H1 (cell line): ENCODE measurements around the gene PSMB4. TPM values are rescaled to one million over a fixed set of nuclear protein-coding genes. Genes with fewer than 3 reads are reported as not detected.

ENCODE experiments used
- CTCF ChIA-PET: fragments of 300-600 bp; sonication (Branson Sonifier 250); formaldehyde crosslinking; loops from one replicate; lab custom pipeline; 2021; ENCODE audit not compliant: partially characterized antibody; lab: Charles Lee
- POLR2A ChIA-PET: fragments of 300-600 bp; sonication (Branson Sonifier 250); formaldehyde crosslinking; loops from one replicate; lab custom pipeline; 2021; ENCODE audit warnings: inconsistent platforms; ENCODE audit not compliant: partially characterized antibody; lab: Charles Lee
- DNase-seq, 2 experiments: peaks; one replicate each; pipeline versions ENCODE4 v3.0.0 to v3.0.0-alpha.2; 2010 to 2022; ENCODE audit warnings: low spot score in 2 of 2, low read depth in 1 of 2, mixed read lengths in 1 of 2
- FAIRE-seq: peaks from 2 replicates; lab custom pipeline; 2011; peaks lifted over from hg19 to GRCh38; lab: Jason Lieb, UNC
- H2AFZ ChIP-seq: 2 replicates; pipeline ENCODE4 v1.8.1; 2012; ENCODE audit warnings: low read length, inconsistent platforms
- H2AK5ac ChIP-seq: 2 replicates; pipeline ENCODE4 v1.6.1; 2013; ENCODE audit warnings: low read depth, low read length
- H2BK120ac ChIP-seq: replicated peaks from 2 replicates; pipeline ENCODE3; 2013; ENCODE audit warnings: low read depth, low read length, inconsistent platforms
- H2BK12ac ChIP-seq: 2 replicates; pipeline ENCODE4 v1.6.1; 2013; ENCODE audit warnings: low read depth, low read length
- H2BK15ac ChIP-seq: 2 replicates; pipeline ENCODE4 v1.6.1; 2013; ENCODE audit warnings: low read length
- H2BK20ac ChIP-seq: 2 replicates; pipeline ENCODE4 v1.6.1; 2013; ENCODE audit warnings: low read length
- H2BK5ac ChIP-seq: 2 replicates; pipeline ENCODE4 v1.6.1; 2013; ENCODE audit warnings: low read depth, low read length
- H3K14ac ChIP-seq: 2 replicates; pipeline ENCODE4 v1.6.1; 2013; ENCODE audit warnings: inconsistent platforms; ENCODE audit not compliant: insufficient read length
- H3K18ac ChIP-seq: 2 replicates; pipeline ENCODE4 v1.6.1; 2013; ENCODE audit warnings: low read length; ENCODE audit errors: extremely low read depth
- H3K23ac ChIP-seq: 2 replicates; pipeline ENCODE4 v1.6.1; 2013; ENCODE audit warnings: inconsistent platforms; ENCODE audit not compliant: insufficient read length
- H3K23me2 ChIP-seq: 2 replicates; pipeline ENCODE4 v1.6.1; 2013; ENCODE audit warnings: low read depth, low read length
- H3K27ac ChIP-seq: 2 replicates; pipeline ENCODE4 v1.6.1; 2011; ENCODE audit warnings: low read depth, low read length, inconsistent platforms
- H3K27me3 ChIP-seq, 4 experiments: replicated peaks in 1 of 4; 1 replicate in 1 of 4; 2 replicates in 3 of 4; pipeline versions ENCODE4 v1.6.1 to v1.8.1; 2011 to 2013; ENCODE audit warnings: low read length in 3 of 4, mild to moderate bottlenecking in 3 of 4, inconsistent platforms in 2 of 4, mixed read lengths in 2 of 4, moderate library complexity in 1 of 4; ENCODE audit not compliant: control insufficient read depth in 3 of 4, insufficient read depth in 3 of 4; ENCODE audit errors: extremely low read depth in 1 of 4
- H3K36me3 ChIP-seq, 4 experiments: 2 replicates each; pipeline versions ENCODE4 v1.6.1 to v1.8.1; 2011 to 2013; ENCODE audit warnings: mild to moderate bottlenecking in 4 of 4, low read length in 3 of 4, moderate library complexity in 2 of 4, control low read depth in 1 of 4, inconsistent platforms in 1 of 4; ENCODE audit not compliant: insufficient read depth in 4 of 4, control insufficient read depth in 2 of 4
- H3K4ac ChIP-seq: replicated peaks from 2 replicates; pipeline ENCODE3; 2013; ENCODE audit warnings: low read length, low read depth, mixed read lengths, inconsistent platforms; ENCODE audit not compliant: insufficient read length
- H3K4me1 ChIP-seq, 4 experiments: replicated peaks in 1 of 4; 1 replicate in 1 of 4; 2 replicates in 3 of 4; pipeline versions ENCODE4 v1.6.1 to v1.8.1; 2011 to 2013; ENCODE audit warnings: low read length in 3 of 4, inconsistent platforms in 2 of 4, mixed read lengths in 1 of 4; ENCODE audit not compliant: insufficient read depth in 4 of 4, control insufficient read depth in 3 of 4
- H3K4me2 ChIP-seq, 2 experiments: 2 replicates each; pipeline versions ENCODE4 v1.6.1 to v1.8.1; 2011 to 2013; ENCODE audit warnings: low read depth in 2 of 2, low read length in 2 of 2, control low read depth in 1 of 2, inconsistent platforms in 1 of 2, mild to moderate bottlenecking in 1 of 2; ENCODE audit not compliant: insufficient read depth in 1 of 2
- H3K4me3 ChIP-seq, 4 experiments: fragments of 200-600, 300-600 bp in 1 of 4; sonication (generic), shearing (Covaris generic), sonication (Bioruptor Twin) in 1 of 4; 2 replicates each; pipeline versions ENCODE4 v1.5.1 to v1.8.1; 2011 to 2016; ENCODE audit warnings: low read length in 4 of 4, low read depth in 3 of 4, control low read depth in 2 of 4, inconsistent platforms in 2 of 4, mild to moderate bottlenecking in 2 of 4, mixed read lengths in 1 of 4, moderate library complexity in 1 of 4; ENCODE audit not compliant: insufficient read depth in 2 of 4; ENCODE audit errors: extremely low read depth in 1 of 4
- H3K56ac ChIP-seq: replicated peaks from 2 replicates; pipeline ENCODE3; 2013; ENCODE audit warnings: low read depth, mild to moderate bottlenecking, mixed read lengths, low read length, inconsistent platforms; ENCODE audit not compliant: insufficient read length
- H3K79me1 ChIP-seq: 2 replicates; pipeline ENCODE4 v1.6.1; 2013; ENCODE audit warnings: low read depth, low read length, control low read depth
- H3K79me2 ChIP-seq, 2 experiments: 2 replicates each; pipeline versions ENCODE4 v1.6.1 to v1.8.1; 2012 to 2013; ENCODE audit warnings: low read length in 2 of 2, mild to moderate bottlenecking in 2 of 2, inconsistent platforms in 1 of 2; ENCODE audit not compliant: insufficient read depth in 2 of 2, control insufficient read depth in 1 of 2
- H3K9ac ChIP-seq, 4 experiments: replicated peaks in 1 of 4; 1 replicate in 1 of 4; 2 replicates in 3 of 4; pipeline versions ENCODE4 v1.6.1 to v1.8.1; 2011 to 2013; ENCODE audit warnings: low read depth in 3 of 4, low read length in 3 of 4, control low read depth in 2 of 4, mild to moderate bottlenecking in 2 of 4, moderate library complexity in 2 of 4, inconsistent platforms in 1 of 4; ENCODE audit errors: extremely low read depth in 1 of 4
- H3K9me3 ChIP-seq, 2 experiments: 2 replicates each; pipeline versions ENCODE4 v1.6.1 to v1.8.1; 2012 to 2013; ENCODE audit warnings: mild to moderate bottlenecking in 2 of 2, moderate library complexity in 2 of 2, control low read depth in 1 of 2, inconsistent platforms in 1 of 2, low read depth in 1 of 2, low read length in 1 of 2, mixed read lengths in 1 of 2; ENCODE audit not compliant: insufficient read depth in 2 of 2
- H4K20me1 ChIP-seq, 2 experiments: replicated peaks in 1 of 2; 2 replicates each; pipeline versions ENCODE3 to v1.8.1; 2011 to 2013; ENCODE audit warnings: inconsistent platforms in 2 of 2, low read length in 2 of 2, mild to moderate bottlenecking in 1 of 2; ENCODE audit not compliant: insufficient read depth in 2 of 2, control insufficient read depth in 1 of 2
- H4K5ac ChIP-seq: 2 replicates; pipeline ENCODE4 v1.6.1; 2013; ENCODE audit warnings: low read length, low read depth, mixed read lengths, inconsistent platforms; ENCODE audit not compliant: insufficient read length
- H4K8ac ChIP-seq: 2 replicates; pipeline ENCODE4 v1.8.0; 2013; ENCODE audit warnings: mild to moderate bottlenecking, moderate library complexity, low read length, inconsistent platforms; ENCODE audit not compliant: insufficient read depth; ENCODE audit errors: extremely low read depth
- H4K91ac ChIP-seq: replicated peaks from 2 replicates; pipeline ENCODE3; 2013; ENCODE audit warnings: low read length, mixed read lengths, inconsistent platforms; ENCODE audit not compliant: insufficient read length
- POLR2A ChIP-seq, 2 experiments: IDR thresholded peaks; 1 replicate in 1 of 2; 2 replicates in 1 of 2; pipeline ENCODE4 v1.6.1; 2011; ENCODE audit warnings: low read depth in 2 of 2, low read length in 2 of 2, mild to moderate bottlenecking in 2 of 2; ENCODE audit errors: control extremely low read depth in 1 of 2
- WGBS, 2 experiments: shearing (Covaris generic) in 1 of 2; methylation state at CpG; one replicate each; pipeline versions ENCODE4 v1.1.6 to v1.1.7; 2013 to 2015; ENCODE audit warnings: low lambda C conversion rate in 2 of 2, mixed read lengths in 2 of 2, inconsistent platforms in 1 of 2, low coverage in 1 of 2, missing lambda C conversion rate in 1 of 2; ENCODE audit not compliant: insufficient replicate concordance in 2 of 2, insufficient coverage in 1 of 2, insufficient read length in 1 of 2; ENCODE audit errors: extremely low coverage in 1 of 2, missing lambda C conversion rate in 1 of 2; 5-methylcytosine and 5-hydroxymethylcytosine counted together
- polyA plus RNA-seq, 7 experiments: library from polyadenylated mRNA; depleted of rRNA in 3 of 7; stranded (reverse) in 5 of 7; unstranded in 2 of 7; fragments of >200 nt in 5 of 7; fragments of 200-250 nt in 2 of 7; gene quantifications; 1 replicate in 5 of 7; 2 replicates in 1 of 7; 4 replicates in 1 of 7; pipeline versions ENCODE4 v1.2.1 to v1.2.3, GENCODE V29; 2011 to 2013; ENCODE audit warnings: missing spikeins in 2 of 7, mixed read lengths in 2 of 7
- total RNA-seq: library from RNA; stranded (reverse); fragmentation: NEBNext Ultra II Directional; extraction: Animal tissue kit (Norgen Biotek cat#: 25700); gene quantifications from 2 replicates; pipeline ENCODE4 v1.2.1, GENCODE V29; 2021

Gene PSMB4
- total and polyA plus RNA-seq, 2 of the 8 experiments (the other 6 are each of a cell fraction or from before 2014, with no cell fraction given), result 430 to 1,098 TPM

DNA sequence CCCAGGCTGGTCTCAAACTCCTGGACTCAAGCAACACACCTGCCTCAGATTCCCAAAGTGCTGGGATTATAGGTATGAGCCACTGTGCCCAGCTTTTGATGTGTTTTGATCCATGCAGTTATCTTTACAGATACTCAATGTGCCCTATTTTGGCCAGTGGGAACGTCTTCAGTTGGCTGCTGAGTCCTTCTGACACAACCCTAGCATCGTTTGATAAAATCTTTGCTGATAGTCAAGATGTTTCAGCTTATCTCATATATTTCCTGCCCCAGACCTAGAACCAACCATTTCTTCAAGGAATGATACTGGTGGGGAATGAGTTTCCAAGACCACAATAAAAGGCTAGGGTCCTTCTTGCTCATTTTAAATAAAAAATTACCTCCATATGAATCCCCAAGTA, 48.3 kb downstream of the PSMB4 start:
- no peak for FAIRE-seq
- Histone ChIP-seq H3K36me3 (no peaks in the 10 kb centered on the region), H2BK15ac (no peak overlapping the region), H2BK20ac (no peak overlapping the region), H3K4me2 (no peak overlapping the region), H4K91ac (no peak overlapping the region), H3K56ac (no peak overlapping the region), H4K5ac (no peak overlapping the region), H2BK5ac (no peak overlapping the region), H2AFZ (no peak overlapping the region), H2AK5ac (no peak overlapping the region), H3K9ac (no peak overlapping the region), H3K4ac (no peak overlapping the region), H3K23me2 (no peaks in the 10 kb centered on the region), H2BK12ac (no peak overlapping the region), H2BK120ac (no peak overlapping the region), H3K79me2 (peaks cover 32 to 99% of the 10 kb centered on the region in 2 experiments), H3K18ac (no peak overlapping the region), H3K4me1 (no peaks in the 10 kb centered on the region), H3K23ac (no peak overlapping the region), H4K20me1 (peaks cover 5 to 6% of the 10 kb centered on the region in 2 experiments), H3K27me3 (no peaks in the 10 kb centered on the region), H3K14ac (no peak overlapping the region), H3K79me1 (no peaks in the 10 kb centered on the region; the same call in none of the 2 replicates), H3K9me3 (no peaks in the 10 kb centered on the region), H3K4me3 (no peak overlapping the region), H3K27ac (no peak overlapping the region), H4K8ac (no peak overlapping the region)
- no peak for DNase-seq
- 83% methylated on average over 2 of the region's 2 CpGs; no CpG with 5 or more reads in 1 of the 2 experiments for WGBS, 2 experiments
- POLR2A ChIA-PET, result interaction anchor here (0.9 to 2.2 kb wide), 6 partner anchors 9 to 63 kb away, joined by 3 to 6 read pairs (median 4); partner anchors contain the start of genes CGN and POGZ
- CTCF ChIA-PET, result interaction anchor here (0.7 to 1.1 kb wide), 3 partner anchors 24 to 146 kb away, joined by 3 read pairs; no protein-coding TSS in a partner anchor
- TF ChIP-seq POLR2A (IDR thresholded peaks at IDR 0.05; ENCODE audit: control extremely low read depth in 1 of 2, low read depth in 2 of 2, low read length in 2 of 2), result no peak
